Skin of body (tissue), 2 donors: ENCODE data around the gene CIAO2B. TPM values are rescaled to one million over a fixed set of nuclear protein-coding genes. Genes with fewer than 3 reads are reported as not detected.
"Not testable (repeated sequence)": the region's sequence is repeated elsewhere in the genome, so short reads cannot be mapped to it uniquely, and the experiment has no call there.

Experiments
- DNase-seq: peaks from one replicate; lab custom pipeline; 2025; lab: John Stamatoyannopoulos, UW
- total RNA-seq: library from RNA; depleted of rRNA; stranded (reverse); fragments of >200 nt; gene quantifications from one replicate; pipeline ENCODE4 v1.2.3, GENCODE V29; 2014

CIAO2B gene
- total RNA-seq, 1 donor from 2014 or later: 39.0 TPM

- DNase-seq: no peak
Measured at GRCh38 chr16:66904846-66905632, 29.2 kb downstream of the CIAO2B start.

GRCh38 chr16:66904428-66904845 is 29.8 kb downstream of the CIAO2B start:
- no peak for DNase-seq

GRCh38 chr16:66903544-66904427 is 30.4 kb downstream of the CIAO2B start:
- no peak for DNase-seq

- no peak for DNase-seq
Measured at GRCh38 chr16:66902648-66903543, 31.3 kb downstream of the CIAO2B start.

- no peak for DNase-seq
Measured at GRCh38 chr16:66901626-66902025, 32.6 kb downstream of the CIAO2B start.

- DNase-seq: no peak
Measured at GRCh38 chr16:66900721-66901441, 33.3 kb downstream of the CIAO2B start.

GRCh38 chr16:66899945-66900710 is 34.1 kb downstream of the CIAO2B start:
- DNase-seq: peak; percentile 2

GRCh38 chr16:66899310-66899944 is 34.8 kb downstream of the CIAO2B start:
- DNase-seq: no peak

- no peak for DNase-seq
Measured at GRCh38 chr16:66898933-66899309, 35.3 kb downstream of the CIAO2B start.

GRCh38 chr16:66898207-66898606 is 36.0 kb downstream of the CIAO2B start:
- no peak for DNase-seq

- not testable (repeated sequence) for DNase-seq
Measured at GRCh38 chr16:66896682-66897081, 37.5 kb downstream of the CIAO2B start.

GRCh38 chr16:66895999-66896398 is 38.2 kb downstream of the CIAO2B start:
- no peak for DNase-seq

GRCh38 chr16:66895689-66895979 is 38.6 kb downstream of the CIAO2B start:
- no peak for DNase-seq

GRCh38 chr16:66894948-66895688 is 39.1 kb downstream of the CIAO2B start:
- DNase-seq: peak; percentile 22

GRCh38 chr16:66894055-66894454 is 40.1 kb downstream of the CIAO2B start:
- DNase-seq: no peak

GRCh38 chr16:66891797-66892196 is 42.4 kb downstream of the CIAO2B start:
- DNase-seq: no peak

GRCh38 chr16:66891360-66891759 is 42.8 kb downstream of the CIAO2B start:
- no peak for DNase-seq

GRCh38 chr16:66890799-66891198 is 43.4 kb downstream of the CIAO2B start:
- DNase-seq: no peak

- DNase-seq: no peak
Measured at GRCh38 chr16:66889622-66890021, 44.6 kb downstream of the CIAO2B start.
